HG02571 (cell line): ENCODE measurements around the gene UBE2G1.
"Not testable (repeated sequence)": the region's sequence is repeated elsewhere in the genome, so short reads cannot be mapped to it uniquely, and the experiment has no call there.

Experiments
- ATAC-seq: cut with Tn5 transposase; IDR thresholded peaks from one replicate; pipeline ENCODE4 v1.9.1; 2021; ENCODE audit warnings: mild to moderate bottlenecking, moderate library complexity; ENCODE audit not compliant: unreplicated experiment

Gene UBE2G1

GRCh38 chr17:4255271-4255670, 111.2 kb downstream of the UBE2G1 start:
- ATAC-seq, result not testable (repeated sequence)

- no peak for ATAC-seq
Observed at GRCh38 chr17:4250887-4251286, 115.6 kb downstream of the UBE2G1 start.

DNA sequence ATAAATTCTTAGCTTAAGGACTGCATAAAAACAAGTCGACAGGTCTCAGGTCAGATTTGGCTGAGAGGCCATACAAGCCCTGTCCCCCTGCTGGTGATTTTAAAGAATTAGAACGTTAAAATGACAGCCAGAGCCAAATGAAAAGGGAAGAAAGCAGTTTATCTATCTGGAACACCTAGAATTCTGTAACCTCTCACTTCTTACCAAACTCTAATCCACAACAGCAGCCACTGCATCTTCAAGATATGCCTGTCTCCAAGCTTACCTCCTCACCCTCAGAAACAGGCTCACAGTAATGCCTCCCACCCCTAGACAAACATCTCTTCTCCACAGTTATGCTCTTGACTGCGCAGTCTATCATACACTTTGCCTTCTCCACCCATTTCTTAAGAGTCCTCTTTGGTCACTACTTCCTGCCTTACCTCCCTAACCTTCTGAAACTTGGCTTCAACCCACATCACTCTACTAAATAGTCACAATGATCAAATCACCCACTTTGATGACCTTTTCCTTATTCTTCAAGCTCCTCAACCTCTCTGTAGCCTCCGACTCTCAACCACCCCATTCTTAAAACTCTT, 116.9 kb downstream of the UBE2G1 start:
- no peak for ATAC-seq

- no peak for ATAC-seq
Observed at GRCh38 chr17:4248504-4249277, 117.8 kb downstream of the UBE2G1 start.

- ATAC-seq, result no peak
Observed at GRCh38 chr17:4247971-4248388, 118.5 kb downstream of the UBE2G1 start.

GRCh38 chr17:4247361-4247970, 119.0 kb downstream of the UBE2G1 start:
- no peak for ATAC-seq

- ATAC-seq, result no peak
Observed at GRCh38 chr17:4246674-4247073, 119.8 kb downstream of the UBE2G1 start.

GRCh38 chr17:4241535-4241934, 124.9 kb downstream of the UBE2G1 start:
- ATAC-seq, result no peak

- no peak for ATAC-seq
Observed at GRCh38 chr17:4236456-4236855, 130.0 kb downstream of the UBE2G1 start.

DNA sequence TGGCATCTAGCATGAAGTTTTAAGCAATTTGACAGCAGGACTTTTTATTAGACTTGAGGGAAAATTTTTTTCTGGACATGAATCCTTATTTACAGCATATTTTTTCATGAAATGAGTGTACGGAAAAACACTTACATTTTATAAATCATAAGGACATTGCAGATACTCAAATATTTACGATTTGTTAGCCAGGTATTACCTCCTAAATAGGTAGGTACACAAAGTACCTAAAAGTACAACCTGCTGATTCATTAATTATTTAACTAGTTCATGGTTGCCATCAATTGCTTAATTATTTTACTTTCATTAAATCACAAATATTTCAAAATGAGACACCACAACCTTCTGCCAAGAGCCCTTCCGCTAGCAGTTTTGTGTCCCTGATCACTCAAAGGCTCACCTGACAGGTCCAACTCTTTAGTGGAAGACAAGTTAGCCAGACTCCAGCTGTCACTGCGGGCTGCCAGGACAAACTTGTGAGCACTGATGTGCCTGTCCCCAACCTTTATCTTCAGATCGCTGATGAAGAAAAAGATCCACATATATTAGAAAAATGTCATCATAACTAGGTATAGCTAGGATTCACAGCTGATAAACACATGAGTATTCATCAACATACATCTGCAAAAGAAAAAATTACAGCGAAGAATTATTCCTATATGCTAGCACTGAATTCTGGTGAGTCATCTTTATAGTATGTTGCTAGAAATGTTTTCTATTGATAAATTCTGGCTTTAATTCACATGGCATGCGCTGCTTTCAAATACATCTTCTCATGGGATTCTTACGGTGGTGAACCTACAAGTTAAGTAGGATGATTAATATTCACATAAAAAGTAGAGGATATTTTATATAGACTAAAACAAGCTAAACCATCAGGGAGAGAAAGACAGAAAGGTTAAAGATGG, 130.8 kb downstream of the UBE2G1 start:
- no peak for ATAC-seq

- no peak for ATAC-seq
Observed at GRCh38 chr17:4234401-4234800, 132.1 kb downstream of the UBE2G1 start.

GRCh38 chr17:4233668-4234258, 132.7 kb downstream of the UBE2G1 start:
- no peak for ATAC-seq

DNA sequence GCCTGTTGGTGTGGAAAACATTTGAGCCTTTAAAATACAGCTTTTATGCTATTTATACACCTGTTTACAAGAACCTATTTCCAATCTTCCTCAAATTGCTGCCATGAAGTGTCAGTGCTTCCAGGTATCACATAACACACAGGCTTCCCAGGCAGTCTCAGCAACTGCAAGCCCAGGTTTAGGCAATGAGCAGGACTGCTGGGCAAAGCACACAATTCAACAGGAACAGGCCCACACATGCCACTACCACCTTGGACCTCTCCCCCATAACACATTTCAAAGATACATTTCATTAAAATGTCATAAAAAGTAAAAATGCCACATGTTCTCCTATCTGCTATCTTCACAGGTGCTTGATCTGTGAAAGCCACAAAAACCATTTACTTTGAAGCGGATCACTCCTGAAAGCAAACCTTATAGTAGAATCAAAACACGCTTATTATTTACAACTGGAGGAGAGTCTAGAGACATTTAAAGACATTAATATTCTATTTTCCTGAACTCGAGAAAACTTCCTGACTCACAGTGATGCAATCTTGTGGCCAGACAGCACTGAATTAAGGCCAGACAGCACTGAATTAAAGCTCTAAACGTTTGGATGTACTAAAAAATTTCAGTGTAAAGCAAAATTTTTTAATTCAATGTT, 134.2 kb downstream of the UBE2G1 start:
- ATAC-seq, result no peak

DNA sequence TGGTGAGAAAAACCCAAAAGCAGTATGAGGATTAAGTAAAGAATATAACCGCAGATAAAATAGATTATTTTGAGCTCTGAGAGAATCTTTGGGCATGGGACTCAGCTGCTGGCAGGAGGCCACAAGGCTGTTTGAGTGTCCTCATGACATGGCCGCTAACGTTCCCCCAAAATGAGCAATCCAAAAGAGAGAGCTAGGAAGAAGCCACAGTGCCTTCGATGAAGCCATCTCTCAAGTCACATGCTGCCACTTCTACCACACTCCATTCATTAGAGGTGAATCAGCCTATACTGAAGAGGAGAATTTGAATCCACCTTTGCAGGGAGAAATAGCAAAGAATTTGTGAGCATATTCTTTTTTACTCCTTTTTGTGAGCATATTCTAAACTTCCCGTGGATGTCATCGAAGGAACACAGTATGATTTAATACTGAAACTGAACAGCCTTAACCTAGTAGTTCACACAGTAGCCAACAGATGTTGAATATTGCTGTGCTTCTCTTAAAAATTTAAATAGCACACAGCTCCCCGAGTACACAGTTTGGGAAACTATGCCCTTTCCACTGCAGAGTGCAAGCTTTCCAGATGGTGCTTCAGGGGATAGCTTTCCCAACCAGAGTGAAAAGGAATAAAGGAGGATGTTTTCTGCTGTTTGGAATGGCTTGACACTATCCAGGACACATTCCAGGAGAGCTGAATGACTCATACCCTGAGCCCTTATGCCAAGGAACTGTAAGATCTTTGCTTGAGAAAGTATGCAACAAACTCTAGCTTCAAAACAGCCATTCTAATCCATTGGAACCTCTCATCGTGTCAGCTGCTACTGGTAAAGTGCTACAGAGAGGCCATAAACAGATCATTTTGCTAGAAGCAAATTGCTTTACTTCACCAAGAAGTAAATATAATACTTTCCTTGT, 136.6 kb downstream of the UBE2G1 start:
- no peak for ATAC-seq

DNA sequence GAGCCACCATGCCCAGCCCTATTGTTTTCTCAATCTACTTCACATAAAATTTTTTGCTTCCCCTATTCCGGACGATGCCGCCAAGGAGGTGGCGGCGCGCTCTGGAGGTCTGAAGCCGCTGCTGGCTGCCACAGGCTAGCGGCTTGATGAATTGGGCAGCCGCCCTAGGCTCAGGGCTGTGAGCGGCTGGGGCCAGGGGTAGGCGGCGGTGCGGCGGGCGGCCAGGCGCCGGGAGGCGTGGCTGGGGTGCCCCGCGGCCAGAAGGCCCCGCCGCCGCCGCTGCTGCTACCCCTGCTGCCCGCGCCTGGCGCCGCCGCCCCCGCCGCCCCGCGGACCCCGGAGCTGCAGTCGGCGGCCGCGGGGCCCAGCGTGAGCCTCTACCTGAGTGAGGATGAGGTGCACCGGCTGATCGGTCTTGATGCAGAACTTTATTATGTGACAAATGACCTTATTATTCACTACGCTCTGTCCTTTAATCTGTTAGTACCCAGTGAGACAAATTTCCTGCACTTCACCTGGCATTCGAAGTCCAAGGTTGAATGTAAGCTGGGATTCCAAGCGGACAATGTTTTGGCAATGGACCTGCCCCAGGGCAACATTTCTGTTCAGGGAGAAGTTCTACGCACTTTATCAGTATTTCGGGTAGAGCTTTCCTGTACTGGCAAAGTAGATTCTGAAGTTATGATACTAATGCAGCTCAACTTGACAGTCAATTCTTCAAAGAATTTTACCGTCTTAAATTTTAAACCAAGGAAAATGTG, 144.4 kb downstream of the UBE2G1 start:
- ATAC-seq, result no peak

- no peak for ATAC-seq
Observed at GRCh38 chr17:4221163-4221562, 145.3 kb downstream of the UBE2G1 start.

- ATAC-seq, result no peak
Observed at GRCh38 chr17:4220655-4221054, 145.8 kb downstream of the UBE2G1 start.
